GM19467 (cell line): ENCODE results near the gene KLF7.

ENCODE experiments used
- ATAC-seq: cut with Tn5 transposase; IDR thresholded peaks from one replicate; pipeline ENCODE4 v1.9.1; 2021; ENCODE audit warnings: mild to moderate bottlenecking, moderate library complexity; ENCODE audit not compliant: unreplicated experiment

KLF7 gene

GRCh38 chr2:207129821-207130220 is 35.9 kb downstream of the KLF7 start:
- ATAC-seq: no peak

DNA sequence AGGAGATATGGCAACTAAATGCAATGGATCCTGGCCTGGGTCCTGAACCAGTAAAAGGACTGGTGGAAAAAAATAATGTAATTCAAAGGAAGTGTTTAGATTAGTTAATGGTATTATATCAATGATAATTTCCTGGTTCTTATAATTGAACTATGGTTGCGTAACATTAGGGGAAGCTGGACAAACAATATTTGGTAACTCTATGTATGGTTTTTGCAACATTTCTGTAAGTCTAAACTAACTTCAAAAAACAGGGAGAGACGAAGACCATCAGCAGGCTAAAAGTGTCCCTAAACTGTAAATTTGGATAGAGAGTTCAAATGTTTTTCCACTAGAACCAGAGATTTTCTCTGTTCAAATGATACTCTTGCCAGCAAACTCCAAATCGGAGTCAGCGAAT is 36.9 kb downstream of the KLF7 start:
- ATAC-seq: no peak

DNA sequence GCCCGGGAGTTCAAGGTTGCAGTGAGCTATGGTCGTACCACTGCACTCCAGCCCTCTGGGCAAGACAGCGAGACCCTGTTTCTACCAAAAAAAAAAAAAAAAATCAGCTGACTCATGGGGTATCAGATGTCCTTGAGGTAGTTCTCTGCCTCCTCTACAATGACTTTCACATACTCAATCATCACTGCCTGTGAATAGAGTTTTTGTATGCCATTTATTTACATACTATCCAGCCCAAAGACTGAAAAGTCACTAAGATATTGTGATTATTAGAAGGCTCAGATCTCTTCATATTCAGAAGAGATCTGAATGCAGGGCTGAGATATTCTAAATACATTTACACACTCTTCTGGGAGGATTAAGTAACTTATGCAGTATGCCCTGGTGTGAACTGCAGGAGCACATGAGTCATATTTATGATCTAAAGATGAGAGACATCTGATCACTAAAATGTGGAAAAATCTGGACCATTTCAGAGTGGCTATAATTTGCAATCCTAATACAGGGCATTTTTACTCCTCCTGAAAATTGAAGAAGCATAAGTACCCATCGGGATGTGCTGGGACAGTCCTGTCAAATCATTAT is 38.9 kb downstream of the KLF7 start:
- ATAC-seq: no peak

DNA sequence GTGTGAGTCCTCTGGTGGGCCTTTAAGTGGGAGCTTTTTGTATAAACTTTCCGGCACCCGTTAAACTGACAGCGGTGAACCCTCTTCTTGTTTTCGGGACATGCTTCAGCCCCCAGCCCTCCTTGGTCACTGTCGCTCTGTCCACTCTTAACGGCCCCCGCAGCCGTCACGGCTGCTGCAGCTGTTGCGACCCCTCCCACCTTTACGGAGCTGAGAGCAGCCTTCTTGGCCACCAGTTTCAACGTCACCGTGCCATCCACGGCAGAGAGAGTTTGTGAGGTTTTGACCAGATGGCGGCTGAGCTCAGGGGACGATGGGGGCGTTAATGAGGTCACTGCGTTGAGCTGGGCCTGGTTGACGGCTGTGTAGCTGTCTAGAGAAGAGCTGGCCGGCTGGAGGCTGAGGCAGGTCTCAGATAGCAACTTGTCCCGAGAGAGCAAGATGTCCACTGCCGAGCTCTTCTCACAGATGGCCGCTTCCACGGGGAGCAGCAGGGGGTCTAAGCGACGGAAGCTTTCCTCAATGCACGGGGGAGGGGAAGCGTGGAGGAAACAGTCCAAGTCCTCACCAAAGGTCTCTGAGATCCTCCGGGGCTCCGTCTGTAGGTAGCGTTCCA is 41.9 kb downstream of the KLF7 start:
- ATAC-seq: no peak

- no peak for ATAC-seq
Measured at GRCh38 chr2:207123335-207123744, 42.4 kb downstream of the KLF7 start.

DNA sequence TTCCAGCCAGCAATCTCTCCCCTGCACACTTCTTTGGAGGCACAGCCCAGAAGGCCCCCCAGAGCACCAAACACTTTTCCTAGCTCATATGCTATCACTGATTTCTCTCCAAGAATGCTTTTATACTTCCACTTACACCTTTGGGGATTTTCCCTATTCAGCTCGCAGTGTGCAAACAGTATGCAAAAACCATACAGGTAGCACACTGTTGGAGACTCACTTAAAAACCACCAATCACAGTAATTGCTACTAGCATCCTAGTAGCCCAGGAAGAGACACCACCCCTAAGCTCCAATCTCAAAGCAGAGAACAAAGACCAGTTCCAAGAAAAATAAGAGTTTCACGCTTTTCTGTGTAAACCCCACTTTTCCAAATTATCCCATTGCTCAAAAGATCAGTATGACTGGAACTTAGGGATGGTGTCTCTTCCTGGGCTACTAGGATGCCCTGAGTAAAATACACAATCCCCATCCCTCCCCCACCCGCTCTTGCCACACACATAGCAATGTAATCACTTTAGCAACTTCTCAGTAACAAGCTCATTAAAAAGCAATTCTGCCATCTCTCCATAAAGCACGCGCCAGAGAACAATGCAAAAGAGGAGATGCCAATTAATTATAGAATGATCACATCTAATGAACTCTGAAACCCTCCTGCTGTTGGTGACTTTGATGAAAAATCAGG is 43.0 kb downstream of the KLF7 start:
- no peak for ATAC-seq

DNA sequence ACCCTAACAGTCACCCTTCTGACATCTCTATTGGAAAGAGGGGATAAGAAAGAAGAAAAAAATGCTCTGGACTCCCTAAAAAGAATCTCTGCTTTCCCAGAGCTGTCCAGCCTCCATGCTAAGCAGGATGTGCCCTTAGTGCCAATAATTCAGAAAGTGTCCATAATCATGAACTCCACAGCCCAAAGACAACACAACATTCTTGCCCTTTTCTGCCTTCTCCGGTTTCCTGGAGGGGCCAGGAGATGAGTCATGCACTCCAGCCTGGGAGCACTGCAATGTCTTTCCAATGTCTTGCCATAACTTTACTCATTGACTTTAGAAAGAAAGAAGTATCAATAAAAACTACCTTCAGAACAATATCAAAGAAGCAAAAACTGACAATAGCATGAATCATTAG is 44.0 kb downstream of the KLF7 start:
- no peak for ATAC-seq

GRCh38 chr2:207119048-207119447 is 46.7 kb downstream of the KLF7 start:
- ATAC-seq: no peak

GRCh38 chr2:207117668-207118067 is 48.1 kb downstream of the KLF7 start:
- ATAC-seq: no peak

- ATAC-seq: no peak
Measured at GRCh38 chr2:207115715-207116364, 49.9 kb downstream of the KLF7 start.

GRCh38 chr2:207113414-207113813 is 52.3 kb downstream of the KLF7 start:
- ATAC-seq: no peak

DNA sequence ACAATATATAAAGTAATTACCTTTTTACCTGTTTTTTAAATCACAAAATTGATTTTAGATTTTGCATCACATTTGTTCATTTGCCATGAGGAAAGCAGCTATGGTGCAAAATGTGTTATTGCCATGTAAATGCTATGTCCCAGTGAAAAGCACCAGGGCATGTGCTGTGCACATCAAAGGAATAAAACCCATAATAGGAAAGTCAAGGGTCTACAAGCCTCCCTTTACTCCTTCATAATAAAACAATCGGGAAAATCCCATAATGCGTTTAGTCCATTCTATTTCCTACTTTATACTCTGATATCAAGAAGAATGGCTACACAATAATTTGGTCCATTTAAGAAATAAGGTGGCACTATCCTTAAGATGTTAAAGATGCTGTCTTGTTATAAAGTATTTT is 53.0 kb downstream of the KLF7 start:
- no peak for ATAC-seq

GRCh38 chr2:207112383-207112782 is 53.4 kb downstream of the KLF7 start:
- no peak for ATAC-seq

- no peak for ATAC-seq
Measured at GRCh38 chr2:207111757-207112156, 54.0 kb downstream of the KLF7 start.

- no peak for ATAC-seq
Measured at GRCh38 chr2:207110715-207111114, 55.0 kb downstream of the KLF7 start.

DNA sequence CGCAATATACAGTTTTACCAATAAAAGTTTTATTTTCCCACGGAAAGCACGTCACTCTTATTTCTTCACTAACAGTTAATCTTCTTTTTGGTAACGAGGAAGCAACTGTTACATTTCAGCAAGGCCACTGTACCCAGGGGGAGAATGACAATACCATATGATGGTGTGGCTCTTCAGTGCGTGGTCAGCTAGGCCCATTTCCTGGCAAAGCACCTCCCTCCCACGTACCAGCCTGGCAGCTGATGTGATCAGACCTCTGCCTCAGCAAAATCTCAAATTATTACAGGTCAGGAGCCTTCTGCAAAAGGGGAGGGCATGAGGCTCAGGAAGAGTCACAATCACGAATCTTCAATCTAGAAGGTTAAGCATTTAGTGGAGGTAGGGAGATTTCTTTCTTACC is 55.4 kb downstream of the KLF7 start:
- ATAC-seq: no peak

- ATAC-seq: no peak
Measured at GRCh38 chr2:207109768-207110167, 56.0 kb downstream of the KLF7 start.

DNA sequence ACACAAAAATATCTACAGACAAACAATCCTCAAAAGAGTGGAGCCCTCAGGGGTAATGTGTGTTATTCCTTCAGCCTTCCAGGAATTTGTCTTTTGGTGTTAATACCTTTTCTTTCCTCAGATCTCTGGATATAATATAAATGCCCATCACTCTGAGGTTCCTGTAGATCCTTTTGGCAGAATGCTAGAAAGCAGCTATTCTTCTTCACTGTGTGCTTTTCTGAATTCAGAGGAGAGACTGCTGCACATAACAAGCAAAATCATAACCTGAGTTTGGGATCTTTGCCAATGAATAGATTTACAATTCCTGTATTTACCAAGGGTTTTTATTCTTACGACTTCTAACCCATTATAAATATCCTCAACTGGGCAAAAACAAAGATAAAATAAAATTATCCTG is 57.3 kb downstream of the KLF7 start:
- no peak for ATAC-seq

- no peak for ATAC-seq
Measured at GRCh38 chr2:207107551-207107950, 58.2 kb downstream of the KLF7 start.

GRCh38 chr2:207107131-207107530 is 58.6 kb downstream of the KLF7 start:
- no peak for ATAC-seq

DNA sequence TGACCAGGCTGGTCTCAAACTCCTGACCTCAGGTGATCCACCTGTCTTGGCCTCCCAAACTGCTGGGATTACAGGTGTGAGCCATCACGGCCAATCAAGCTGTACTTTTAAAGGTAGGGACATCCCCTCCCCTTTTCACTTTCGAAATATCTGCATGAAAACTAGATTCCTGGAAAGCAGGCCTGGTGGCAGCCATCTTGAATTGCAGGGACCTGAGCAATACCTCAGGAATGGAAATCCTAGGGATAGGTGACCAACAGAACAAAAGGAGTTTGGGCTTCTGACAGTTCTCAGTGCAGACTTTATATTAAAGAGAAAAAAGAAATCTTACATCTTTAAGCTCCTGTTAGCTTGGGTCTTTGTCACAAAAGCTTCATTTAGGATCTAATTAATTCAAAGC is 62.6 kb downstream of the KLF7 start:
- ATAC-seq: no peak

- no peak for ATAC-seq
Measured at GRCh38 chr2:207101984-207102383, 63.8 kb downstream of the KLF7 start.
